ENCODE measurements around the gene NHSL2.

Gene NHSL2

DNA sequence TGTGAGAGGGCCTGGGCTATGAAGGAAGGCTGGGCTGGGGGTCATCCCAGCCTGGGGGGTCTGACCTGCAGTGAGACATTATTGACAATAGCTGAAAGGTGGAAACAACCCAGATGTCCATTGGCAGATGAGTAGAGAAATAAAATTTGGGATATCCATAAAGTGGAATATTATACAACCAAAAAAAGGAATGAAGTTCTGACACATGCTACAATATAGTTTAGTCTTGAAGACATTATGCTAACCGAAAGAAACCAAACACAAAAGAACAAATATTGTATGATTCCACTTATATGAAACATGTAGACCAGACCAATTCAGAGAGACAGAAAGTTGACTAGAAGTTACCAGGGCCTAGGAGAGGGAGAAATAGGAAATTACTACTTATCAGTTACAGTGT lies 176.3 kb downstream of the NHSL2 start:
- TF ChIP-seq, protein P1, sequence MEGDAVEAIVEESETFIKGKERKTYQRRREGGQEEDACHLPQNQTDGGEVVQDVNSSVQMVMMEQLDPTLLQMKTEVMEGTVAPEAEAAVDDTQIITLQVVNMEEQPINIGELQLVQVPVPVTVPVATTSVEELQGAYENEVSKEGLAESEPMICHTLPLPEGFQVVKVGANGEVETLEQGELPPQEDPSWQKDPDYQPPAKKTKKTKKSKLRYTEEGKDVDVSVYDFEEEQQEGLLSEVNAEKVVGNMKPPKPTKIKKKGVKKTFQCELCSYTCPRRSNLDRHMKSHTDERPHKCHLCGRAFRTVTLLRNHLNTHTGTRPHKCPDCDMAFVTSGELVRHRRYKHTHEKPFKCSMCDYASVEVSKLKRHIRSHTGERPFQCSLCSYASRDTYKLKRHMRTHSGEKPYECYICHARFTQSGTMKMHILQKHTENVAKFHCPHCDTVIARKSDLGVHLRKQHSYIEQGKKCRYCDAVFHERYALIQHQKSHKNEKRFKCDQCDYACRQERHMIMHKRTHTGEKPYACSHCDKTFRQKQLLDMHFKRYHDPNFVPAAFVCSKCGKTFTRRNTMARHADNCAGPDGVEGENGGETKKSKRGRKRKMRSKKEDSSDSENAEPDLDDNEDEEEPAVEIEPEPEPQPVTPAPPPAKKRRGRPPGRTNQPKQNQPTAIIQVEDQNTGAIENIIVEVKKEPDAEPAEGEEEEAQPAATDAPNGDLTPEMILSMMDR (IDR thresholded peaks at IDR 0.05): no peak
- Mint-ChIP-seq H3K36me3 (ENCODE audit: low read depth) (peaks cover 7% of the 10 kb centered on the region), H3K4me3 (no peak overlapping the region), H3K9me3 (peaks cover 68% of the 10 kb centered on the region), H3K4me1 (peaks cover 21% of the 10 kb centered on the region), H3K27me3 (ENCODE audit: low read depth, poor library complexity) (peaks cover 9% of the 10 kb centered on the region), H3K27ac (no peak overlapping the region)
- DNase-seq: no peak

DNA sequence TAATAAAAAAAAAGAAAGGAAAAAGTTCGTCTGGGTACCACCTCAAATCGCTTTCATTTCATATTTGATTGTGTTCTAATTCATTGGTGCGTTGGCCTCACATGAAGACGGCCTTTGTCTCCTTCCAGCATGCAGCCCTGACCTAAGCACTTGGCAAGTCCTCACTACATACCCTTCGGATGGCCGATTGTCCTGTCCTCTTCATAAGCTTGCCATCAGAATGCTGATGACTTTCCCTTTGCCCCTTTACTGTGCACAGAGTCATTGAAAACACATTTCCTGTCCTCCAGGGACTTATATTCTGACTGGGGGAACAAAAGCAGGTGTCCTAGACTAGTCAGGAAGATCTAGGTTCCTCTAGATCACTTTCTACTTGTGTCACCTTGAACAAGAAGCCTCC lies 178.1 kb downstream of the NHSL2 start:
- DNase-seq: no peak
- H3K36me3 Mint-ChIP-seq (ENCODE audit: low read depth): peaks cover 10% of the 10 kb centered on the region
- peaks cover 9% of the 10 kb centered on the region for H3K4me1 Mint-ChIP-seq
- TF ChIP-seq, protein P1 (IDR thresholded peaks at IDR 0.05): no peak
- peaks cover 67% of the 10 kb centered on the region for H3K9me3 Mint-ChIP-seq
- no peak overlapping the region for H3K4me3 Mint-ChIP-seq
- peaks cover 9% of the 10 kb centered on the region for H3K27me3 Mint-ChIP-seq (ENCODE audit: low read depth, poor library complexity)
- H3K27ac Mint-ChIP-seq: no peak overlapping the region

DNA sequence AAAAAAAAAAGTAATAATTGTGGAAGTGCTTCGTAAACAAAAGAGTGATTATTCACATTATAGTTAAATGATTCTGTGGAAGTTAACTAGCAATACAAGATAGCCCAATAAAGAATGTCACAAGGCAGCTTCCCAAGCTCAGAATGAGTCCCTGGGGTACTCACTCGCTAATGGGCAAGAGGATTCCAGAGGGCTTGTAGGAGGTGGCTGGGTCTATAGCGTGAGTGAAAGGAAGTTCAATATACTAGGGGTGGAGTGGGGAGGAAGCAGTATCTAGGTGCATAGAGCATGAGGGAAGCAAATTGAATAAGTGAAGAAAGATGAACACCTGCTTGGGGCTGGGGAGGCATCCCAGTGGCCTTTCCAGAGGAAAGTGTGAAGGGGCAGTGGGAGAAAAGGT lies 178.6 kb downstream of the NHSL2 start:
- H3K27ac Mint-ChIP-seq: no peak overlapping the region
- DNase-seq: no peak

DNA sequence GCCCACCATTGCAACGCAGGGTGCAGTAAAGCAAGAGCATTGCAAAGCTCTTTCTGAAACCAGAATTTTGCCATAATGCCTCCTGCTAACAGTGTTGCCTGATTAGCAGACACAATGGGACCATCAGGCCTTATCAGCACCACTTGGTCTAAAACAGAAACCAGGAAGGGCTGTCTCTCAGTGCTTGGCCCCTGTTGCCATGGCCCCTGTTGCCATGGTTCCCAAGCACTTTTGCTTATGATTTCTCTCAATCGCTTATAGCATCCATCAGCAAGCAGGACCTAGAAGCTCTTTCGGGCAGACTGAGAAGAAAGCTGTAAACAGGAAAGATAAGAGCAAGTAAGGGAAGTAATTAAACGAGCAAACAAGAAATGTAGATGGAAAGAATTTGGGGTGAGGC lies 184.2 kb downstream of the NHSL2 start:
- H3K27ac Mint-ChIP-seq: no peak overlapping the region
- H3K9me3 Mint-ChIP-seq: peaks cover 46% of the 10 kb centered on the region
- H3K27me3 Mint-ChIP-seq (ENCODE audit: low read depth, poor library complexity): peaks cover 6% of the 10 kb centered on the region
- DNase-seq: no peak
- no peak overlapping the region for H3K4me3 Mint-ChIP-seq
- TF ChIP-seq, protein P1 (IDR thresholded peaks at IDR 0.05): no peak
- H3K4me1 Mint-ChIP-seq: no peaks in the 10 kb centered on the region
- peaks cover 7% of the 10 kb centered on the region for H3K36me3 Mint-ChIP-seq (ENCODE audit: low read depth)

More for the DNA sequence above, 178.6 kb downstream of the NHSL2 start:
- TF ChIP-seq, protein P1 (IDR thresholded peaks at IDR 0.05): no peak
- peaks cover 9% of the 10 kb centered on the region for H3K27me3 Mint-ChIP-seq (ENCODE audit: low read depth, poor library complexity)
- H3K36me3 Mint-ChIP-seq (ENCODE audit: low read depth): peaks cover 10% of the 10 kb centered on the region
- H3K4me3 Mint-ChIP-seq: no peak overlapping the region
- H3K9me3 Mint-ChIP-seq: peaks cover 62% of the 10 kb centered on the region
- H3K4me1 Mint-ChIP-seq: peaks cover 5% of the 10 kb centered on the region

DNA sequence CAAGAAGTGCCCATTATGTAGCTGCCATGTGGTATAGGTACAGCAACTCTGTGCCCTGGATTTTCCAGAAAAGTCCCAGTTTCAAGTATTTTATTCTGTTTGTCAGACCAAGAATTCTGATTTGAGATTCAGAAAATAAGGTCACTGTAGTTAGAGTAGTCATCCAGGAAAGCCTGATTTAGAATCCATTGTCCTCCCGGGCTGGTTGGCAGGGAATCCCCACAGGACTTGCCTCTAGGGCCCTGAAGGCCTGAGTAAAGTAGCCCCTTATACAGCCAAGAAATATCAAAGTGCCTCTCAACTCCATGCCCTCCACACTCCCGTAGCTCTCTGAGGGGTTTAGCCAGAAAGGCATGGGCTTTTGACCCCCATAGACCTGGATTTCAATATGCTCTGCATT lies 184.7 kb downstream of the NHSL2 start:
- peaks cover 8% of the 10 kb centered on the region for H3K27me3 Mint-ChIP-seq (ENCODE audit: low read depth, poor library complexity)
- H3K9me3 Mint-ChIP-seq: peaks cover 51% of the 10 kb centered on the region
- no peak overlapping the region for H3K4me3 Mint-ChIP-seq
- DNase-seq: no peak
- peaks cover 7% of the 10 kb centered on the region for H3K36me3 Mint-ChIP-seq (ENCODE audit: low read depth)
- no peak overlapping the region for H3K27ac Mint-ChIP-seq
- TF ChIP-seq, protein P1 (IDR thresholded peaks at IDR 0.05): no peak
- no peaks in the 10 kb centered on the region for H3K4me1 Mint-ChIP-seq

DNA sequence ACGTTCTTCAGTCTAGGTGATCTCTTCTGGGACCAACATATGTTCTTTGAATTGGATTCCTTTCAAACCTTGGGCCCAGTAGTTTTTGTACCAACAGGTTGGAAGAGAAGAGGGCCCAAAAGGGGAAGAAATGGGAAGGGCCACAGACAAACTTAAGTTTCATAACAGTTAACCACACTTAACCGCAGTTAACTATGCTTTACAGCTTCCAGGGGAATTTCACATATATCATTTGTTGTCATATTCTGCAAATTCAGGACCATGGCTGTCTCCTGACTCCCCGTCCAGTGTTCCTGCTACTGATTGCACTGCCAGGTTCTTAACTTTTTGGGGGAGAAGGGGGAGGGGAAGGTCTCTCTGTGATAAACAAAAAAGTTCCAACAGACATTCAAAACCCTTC lies 186.5 kb downstream of the NHSL2 start:
- Mint-ChIP-seq H3K36me3 (ENCODE audit: low read depth) (peaks cover 6% of the 10 kb centered on the region), H3K4me1 (peaks cover 10% of the 10 kb centered on the region), H3K27me3 (ENCODE audit: low read depth, poor library complexity) (peaks cover 8% of the 10 kb centered on the region), H3K27ac (no peak overlapping the region), H3K9me3 (peaks cover 49% of the 10 kb centered on the region), H3K4me3 (no peak overlapping the region)
- DNase-seq: no peak
- TF ChIP-seq, protein P1 (IDR thresholded peaks at IDR 0.05): no peak
